Heart right ventricle (tissue), 16 donors: ENCODE results near the gene RNF146. TPM values are rescaled to one million over a fixed set of nuclear protein-coding genes. Genes with fewer than 3 reads are reported as not detected.

Experiments
- ATAC-seq, 8 donors: fragments of 200-7000 bp; cut with Tn5 transposase; one replicate each; pipeline ENCODE4 v1.9.1; 2020; ENCODE audit warnings: mild to moderate bottlenecking in 8 of 8, moderate library complexity in 8 of 8, moderate number of reproducible peaks in 1 of 8
- DNase-seq, 2 donors: peaks; one replicate each; pipeline ENCODE4 v3.0.0-alpha.2; 2020
- H3K27ac ChIP-seq, 10 donors: fragments of 200-600 bp; sonication (generic) in 2 of 10; one replicate each; pipeline versions ENCODE4 v1.5.0 to v1.8.0; 2020 to 2022; ENCODE audit warnings: mild to moderate bottlenecking in 3 of 10
- H3K27me3 ChIP-seq, 7 donors: fragments of 200-600 bp; one replicate each; pipeline ENCODE4 v1.8.0; 2021 to 2022; ENCODE audit warnings: mild to moderate bottlenecking in 2 of 7
- H3K36me3 ChIP-seq, 9 donors: fragments of 200-600 bp; sonication (generic) in 1 of 9; one replicate each; pipeline versions ENCODE4 v1.5.0 to v1.8.0; 2020 to 2022; ENCODE audit warnings: mild to moderate bottlenecking in 2 of 9
- H3K4me1 ChIP-seq, 9 donors: fragments of 200-600 bp; sonication (generic) in 1 of 9; one replicate each; pipeline versions ENCODE4 v1.5.0 to v1.8.0; 2020 to 2022; ENCODE audit warnings: mild to moderate bottlenecking in 4 of 9
- H3K4me3 ChIP-seq, 10 donors: fragments of 200-600 bp; sonication (generic) in 2 of 10; one replicate each; pipeline versions ENCODE4 v1.5.0 to v1.8.0; 2020 to 2022; ENCODE audit warnings: mild to moderate bottlenecking in 7 of 10, moderate library complexity in 2 of 10
- H3K9me3 ChIP-seq, 11 donors: fragments of 200-600 bp in 10 of 11; sonication (generic) in 2 of 11; one replicate each; pipeline versions ENCODE4 v1.5.0 to v1.8.0; 2013 to 2022; ENCODE audit warnings: mild to moderate bottlenecking in 2 of 11, control low read depth in 1 of 11, moderate library complexity in 1 of 11
- CTCF ChIP-seq, 9 donors: fragments of 200-600 bp; sonication (generic) in 2 of 9; IDR thresholded peaks; one replicate each; pipeline versions ENCODE4 v1.5.0 to v1.8.0; 2021 to 2022; ENCODE audit warnings: antibody characterized with exemption in 9 of 9, mild to moderate bottlenecking in 5 of 9, moderate library complexity in 1 of 9
- WGBS, 2 donors: extraction: QIAGEN DNeasy Blood & Tissue Kit; methylation state at CpG; one replicate each; pipeline ENCODE4 v1.1.7; 2013; ENCODE audit warnings: inconsistent platforms in 1 of 2; 5-methylcytosine and 5-hydroxymethylcytosine counted together
- intact Hi-C, 10 donors: fragments of 100-400 bp; cut with DNase I; formaldehyde crosslinking; loops; one replicate each; pipeline versions ENCODE4 v1.11.1 to v1.14.2; 2022
- polyA plus RNA-seq, 2 donors: library from polyadenylated mRNA; stranded (reverse); fragments of 200-250 nt; gene quantifications; one replicate each; pipeline ENCODE4 v1.2.3, GENCODE V29; 2013
- total RNA-seq, 10 donors: library from RNA; stranded (reverse); fragmentation: NEBNext Ultra II Directional in 3 of 10; extraction: Animal tissue kit (Norgen Biotek cat#: 25700) in 3 of 10; gene quantifications; one replicate each; pipeline versions ENCODE4 v1.2.1 to v1.2.4, GENCODE V29; 2021 to 2023
- donor health status: Arrhythmogenic right ventricular cardiomyopathy.
- donor health status: ischemic (EF 13 %, LVEDD 7.1; RV severe dilation, severe dysfunction).
- donor health status: healthy with polysubstance abuse.
- donor health status: DM: no; HTN: yes; CAD: no.
- donor health status: DM: no; HTN: no; CAD: no.
- donor health status: ischemic (EF 25% LVEDD 6.9; RV normal size, moderate dysfunction).
- donor health status: ischemic (EF 25% LVEDD 5.7; RV mildly dilated, moderate dysfunction).
- donor health status: healthy.
- donor health status: DM: yes; HTN: yes; CAD: no.
- donor health status: Ischemic cardiomyopathy.
- donor health status: ischemic (EF 35%, LVEDD 5.7; RV mildly dilated, moderate dysfunction).
- donor health status: nonischemic (EF 11% LVEDD 7.7; RV severe dilation, severe dysfunction).
- donor health status: DM: yes; HTN: yes; CAD: no.
- donor health status: PGD.
- donor health status: ischemic (EF 29% LVEDD 5.4; RV normal size, mild dysfunction).
- donor health status: nonischemic (EF 23%, LVEDD 6.1; RV moderate dilation, normal function).

Gene RNF146
- total and polyA plus RNA-seq, 12 donors, result 18.0 to 106 (median 52.6) TPM

GRCh38 chr6:127288705-127289104, 22.0 kb downstream of the RNF146 start:
- H3K36me3 ChIP-seq, result peaks cover 0 to 75% (median 27%) of the 10 kb centered on the region in 9 donors
- peak overlapping the region in 2 of 10 donors; percentile 3 to 17 for H3K27ac ChIP-seq
- peaks cover 0 to 42% (median 24%) of the 10 kb centered on the region in 9 donors for H3K4me1 ChIP-seq
- H3K4me3 ChIP-seq, result no peak overlapping the region
- no peaks in the 10 kb centered on the region for H3K9me3 ChIP-seq
- no peak for DNase-seq
- no peak for ATAC-seq
- intact Hi-C loops, result no loop called here
- no peaks in the 10 kb centered on the region for H3K27me3 ChIP-seq
- TF ChIP-seq CTCF (IDR thresholded peaks at IDR 0.05), result no peak

DNA sequence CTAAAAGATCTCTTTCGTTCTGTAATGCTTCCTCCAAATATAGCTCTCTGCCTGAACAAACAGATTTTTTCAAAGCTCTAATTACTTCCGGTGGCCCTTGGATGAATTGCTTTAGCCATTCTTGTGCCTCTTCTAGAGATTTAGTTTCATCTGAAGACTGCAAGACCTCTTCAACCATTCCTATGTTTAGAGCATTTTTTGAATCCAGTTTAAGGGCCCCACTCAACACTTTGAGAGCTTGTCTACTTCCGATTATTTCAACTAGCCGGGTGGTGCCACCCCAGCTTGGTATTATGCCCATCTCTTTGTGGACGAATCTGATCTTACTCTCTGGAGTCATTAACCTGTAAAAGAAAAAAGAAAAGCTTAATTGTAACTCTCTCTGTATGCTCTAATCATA, 23.3 kb downstream of the RNF146 start:
- H3K4me3 ChIP-seq, result no peak overlapping the region
- H3K27ac ChIP-seq, result no peak overlapping the region
- WGBS, 2 donors, result 57 to 69% methylated on average over 5 of the region's 5 CpGs
- intact Hi-C loops, result no loop called here
- H3K27me3 ChIP-seq, result no peaks in the 10 kb centered on the region
- peaks cover 0 to 75% (median 22%) of the 10 kb centered on the region in 9 donors for H3K36me3 ChIP-seq
- ATAC-seq (peak in 1 of 8 donors; percentile 17), DNase-seq (no peak)
- H3K4me1 ChIP-seq, result peaks cover 0 to 42% (median 24%) of the 10 kb centered on the region in 9 donors
- H3K9me3 ChIP-seq, result no peaks in the 10 kb centered on the region
- TF ChIP-seq CTCF (IDR thresholded peaks at IDR 0.05), result no peak

- intact Hi-C loops, result no loop called here
- 67 to 75% methylated on average over 4 of the region's 4 CpGs for WGBS, 2 donors
- H3K27me3 ChIP-seq, result no peaks in the 10 kb centered on the region
- H3K9me3 ChIP-seq, result no peaks in the 10 kb centered on the region
- ATAC-seq, result peak in 2 of 8 donors; percentile 42 to 45
- H3K27ac ChIP-seq, result peak overlapping the region in 2 of 10 donors; percentile 7 to 26
- H3K36me3 ChIP-seq, result peaks cover 0 to 75% (median 22%) of the 10 kb centered on the region in 9 donors
- TF ChIP-seq CTCF (IDR thresholded peaks at IDR 0.05), result no peak
- peaks cover 0 to 42% (median 24%) of the 10 kb centered on the region in 9 donors for H3K4me1 ChIP-seq
- DNase-seq, result no peak
- no peak overlapping the region for H3K4me3 ChIP-seq
These were observed 24.0 kb downstream of the RNF146 start for GRCh38 chr6:127290391-127291265.

DNA sequence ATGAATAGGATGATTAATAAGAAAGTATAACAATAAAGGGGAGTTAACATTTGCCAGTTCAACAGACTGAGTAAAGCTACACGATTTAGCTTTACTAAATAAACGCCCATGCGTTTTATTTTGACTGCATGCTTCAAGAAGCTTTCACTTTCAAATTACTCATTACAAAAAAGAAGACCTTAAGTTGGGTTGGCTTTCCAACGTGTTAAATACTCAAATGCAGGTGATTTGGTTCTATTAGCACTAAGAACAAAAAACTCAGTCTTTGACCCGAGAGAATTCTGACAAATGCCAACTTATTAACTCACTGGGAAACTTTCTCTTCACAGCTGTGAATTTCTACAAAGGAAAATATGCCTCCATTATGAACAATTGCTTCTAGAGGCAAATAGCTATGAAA, 24.8 kb downstream of the RNF146 start:
- 69 to 76% methylated on average over 5 of the region's 5 CpGs for WGBS, 2 donors
- no peak for ATAC-seq
- intact Hi-C loops, result no loop called here

More for the DNA sequence above, 24.8 kb downstream of the RNF146 start:
- no peaks in the 10 kb centered on the region for H3K9me3 ChIP-seq
- H3K4me3 ChIP-seq, result no peak overlapping the region
- no peak for DNase-seq
- H3K4me1 ChIP-seq, result peaks cover 0 to 42% (median 24%) of the 10 kb centered on the region in 9 donors
- H3K36me3 ChIP-seq, result peaks cover 0 to 75% (median 16%) of the 10 kb centered on the region in 9 donors
- no peak for TF ChIP-seq CTCF (IDR thresholded peaks at IDR 0.05)
- H3K27me3 ChIP-seq, result no peaks in the 10 kb centered on the region
- H3K27ac ChIP-seq, result peak overlapping the region in 1 of 10 donors; percentile 14
